VCaP (cell line): ENCODE data around the gene MBOAT2.
A peak's percentile ranks its signal among the peaks of the same experiment; 100 is the strongest.

Experiments used
- H3K27ac ChIP-seq: fragments of 450-650 bp; 2 replicates; pipeline ENCODE4 v1.5.1; 2017
- TF ChIP-seq, protein P1 (sequence below): fragments of 450-650 bp; conservative IDR thresholded peaks from 2 replicates; pipeline ENCODE4 v1.5.1; 2017; ENCODE audit warnings: mild to moderate bottlenecking, moderate library complexity

The MBOAT2 gene

DNA sequence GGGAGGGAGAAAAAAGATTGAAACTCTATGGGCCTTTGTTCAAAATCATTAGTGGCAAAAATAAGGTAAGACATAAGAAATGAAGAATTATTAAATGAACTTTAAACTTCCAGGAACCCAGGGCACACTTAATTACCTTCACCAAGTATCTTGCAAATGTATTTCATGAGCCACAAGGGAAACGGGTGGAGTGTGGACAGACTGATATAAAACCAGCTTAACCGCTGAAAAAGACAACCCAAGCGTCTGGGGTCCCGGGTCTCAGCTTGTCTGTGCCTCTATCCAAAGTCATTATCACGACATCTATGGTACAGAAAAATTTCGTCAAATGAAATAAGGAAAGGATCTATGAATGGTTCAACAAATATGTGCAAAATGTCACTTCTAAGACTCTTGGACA is 13.9 kb upstream of the MBOAT2 start:
- H3K27ac ChIP-seq = no peak overlapping the region
- TF ChIP-seq, protein P1, sequence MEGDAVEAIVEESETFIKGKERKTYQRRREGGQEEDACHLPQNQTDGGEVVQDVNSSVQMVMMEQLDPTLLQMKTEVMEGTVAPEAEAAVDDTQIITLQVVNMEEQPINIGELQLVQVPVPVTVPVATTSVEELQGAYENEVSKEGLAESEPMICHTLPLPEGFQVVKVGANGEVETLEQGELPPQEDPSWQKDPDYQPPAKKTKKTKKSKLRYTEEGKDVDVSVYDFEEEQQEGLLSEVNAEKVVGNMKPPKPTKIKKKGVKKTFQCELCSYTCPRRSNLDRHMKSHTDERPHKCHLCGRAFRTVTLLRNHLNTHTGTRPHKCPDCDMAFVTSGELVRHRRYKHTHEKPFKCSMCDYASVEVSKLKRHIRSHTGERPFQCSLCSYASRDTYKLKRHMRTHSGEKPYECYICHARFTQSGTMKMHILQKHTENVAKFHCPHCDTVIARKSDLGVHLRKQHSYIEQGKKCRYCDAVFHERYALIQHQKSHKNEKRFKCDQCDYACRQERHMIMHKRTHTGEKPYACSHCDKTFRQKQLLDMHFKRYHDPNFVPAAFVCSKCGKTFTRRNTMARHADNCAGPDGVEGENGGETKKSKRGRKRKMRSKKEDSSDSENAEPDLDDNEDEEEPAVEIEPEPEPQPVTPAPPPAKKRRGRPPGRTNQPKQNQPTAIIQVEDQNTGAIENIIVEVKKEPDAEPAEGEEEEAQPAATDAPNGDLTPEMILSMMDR = no peak

DNA sequence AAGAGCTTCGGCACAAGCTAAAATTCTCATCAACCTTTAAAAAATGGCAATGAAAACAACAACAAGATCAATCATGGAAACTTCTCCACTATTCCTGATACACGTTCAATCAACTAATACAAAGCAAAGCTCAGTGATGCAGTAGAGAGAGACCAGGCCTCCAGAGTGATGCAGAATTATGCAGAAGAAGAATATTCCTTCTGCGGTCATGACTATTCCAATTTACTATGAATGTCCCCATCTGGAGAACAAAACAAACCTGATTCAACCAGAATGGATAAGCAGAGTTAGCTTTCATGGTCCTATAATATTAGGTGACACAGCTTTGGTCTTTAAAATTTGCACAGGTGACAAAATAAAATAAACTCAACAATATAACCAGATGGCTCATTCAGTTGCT is 12.5 kb upstream of the MBOAT2 start:
- H3K27ac ChIP-seq = no peak overlapping the region
- TF ChIP-seq, protein P1 = no peak

DNA sequence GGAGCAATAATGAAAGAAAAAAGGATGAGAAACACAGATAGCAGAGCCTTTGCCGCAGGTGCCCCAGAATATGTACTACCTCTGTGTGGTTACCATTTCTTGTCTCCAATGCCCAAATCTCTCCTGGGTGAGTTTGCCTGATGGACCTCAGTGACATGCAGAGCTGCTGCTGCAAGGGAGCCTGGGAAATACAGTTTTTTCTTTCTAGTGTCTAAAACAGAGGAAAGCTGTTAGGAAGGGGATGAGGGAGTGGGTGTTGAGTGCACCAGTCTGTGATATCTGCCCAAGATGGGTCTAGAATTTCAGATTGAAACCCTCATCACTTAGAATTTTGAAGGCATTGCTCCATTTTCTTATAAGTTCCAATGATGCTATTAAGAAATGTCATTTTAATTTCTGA is 9.9 kb upstream of the MBOAT2 start:
- TF ChIP-seq, protein P1 = no peak
- H3K27ac ChIP-seq = no peak overlapping the region

DNA sequence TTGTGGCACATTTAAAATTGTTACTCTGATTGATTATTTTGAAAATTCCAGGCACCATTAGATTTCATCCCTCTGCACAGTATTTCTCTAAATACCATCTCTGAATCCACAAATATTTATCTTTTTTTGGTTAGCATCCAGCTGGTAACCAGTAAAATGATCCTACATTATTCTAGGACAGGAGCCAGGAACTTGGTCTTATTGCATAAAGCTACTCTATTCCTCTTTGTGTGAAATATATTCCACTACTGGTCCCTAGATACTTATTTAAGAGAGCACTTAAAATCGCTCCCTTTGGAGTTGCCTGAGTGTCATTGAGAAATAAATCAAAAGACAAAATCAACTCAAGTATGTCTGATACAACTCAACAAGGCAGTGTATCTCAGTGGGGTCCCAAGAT is 7.4 kb upstream of the MBOAT2 start:
- peak overlapping the region; percentile 53 for H3K27ac ChIP-seq
- TF ChIP-seq, protein P1 = no peak

DNA sequence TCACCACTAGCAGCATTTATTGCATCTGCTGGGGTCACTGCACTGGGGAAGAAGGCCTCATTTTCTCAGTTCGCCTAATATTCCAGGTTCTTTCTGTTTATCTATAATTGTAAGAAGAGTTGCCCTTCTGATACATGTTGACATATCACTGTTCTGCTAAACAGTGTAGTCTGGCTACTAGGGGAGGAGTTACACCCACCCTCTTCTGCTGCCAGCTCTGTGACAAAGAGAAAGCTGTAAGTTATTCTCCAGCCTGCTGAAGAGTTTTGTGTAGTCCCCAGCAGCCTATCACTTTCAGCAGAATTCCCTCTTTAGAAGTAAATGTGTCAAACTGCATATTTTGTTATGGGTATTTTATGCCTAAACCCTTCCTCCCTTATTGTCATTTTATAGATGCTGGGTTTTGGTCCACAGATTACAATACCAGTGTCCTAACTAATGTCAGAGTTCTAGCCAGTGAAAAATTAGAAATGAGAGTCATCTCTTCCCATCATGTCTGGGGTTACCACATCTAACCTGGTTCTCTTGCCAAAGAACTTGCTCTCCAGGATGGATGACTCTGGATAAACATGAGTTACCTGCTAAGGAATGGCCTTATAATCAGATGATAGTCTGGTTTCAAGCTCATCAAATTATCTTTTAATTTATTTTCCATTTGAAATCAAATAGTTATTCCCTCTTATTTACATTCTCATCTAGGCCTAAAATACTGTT is 5.6 kb upstream of the MBOAT2 start:
- TF ChIP-seq, protein P1 = no peak
- H3K27ac ChIP-seq = peak overlapping the region; percentile 53

DNA sequence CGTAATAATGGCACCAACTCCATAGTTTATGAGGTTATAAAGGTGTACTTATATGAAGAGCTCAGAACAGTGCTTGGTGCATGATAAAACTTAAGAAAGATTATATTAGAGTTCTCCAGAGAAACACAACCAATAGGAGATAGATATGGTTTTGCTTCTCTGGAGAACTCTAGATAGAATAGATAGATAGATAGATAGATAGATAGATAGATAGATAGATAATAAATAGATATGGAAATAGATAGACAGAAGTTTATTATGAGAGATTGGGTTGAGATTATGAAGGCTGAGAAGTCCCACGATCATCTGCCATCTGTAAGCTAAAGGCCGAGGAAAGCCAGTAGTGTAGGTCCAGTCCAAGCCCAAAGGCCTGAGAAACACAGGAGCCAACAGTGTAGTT is 2.9 kb upstream of the MBOAT2 start:
- no peak overlapping the region for H3K27ac ChIP-seq
- TF ChIP-seq, protein P1 = no peak

DNA sequence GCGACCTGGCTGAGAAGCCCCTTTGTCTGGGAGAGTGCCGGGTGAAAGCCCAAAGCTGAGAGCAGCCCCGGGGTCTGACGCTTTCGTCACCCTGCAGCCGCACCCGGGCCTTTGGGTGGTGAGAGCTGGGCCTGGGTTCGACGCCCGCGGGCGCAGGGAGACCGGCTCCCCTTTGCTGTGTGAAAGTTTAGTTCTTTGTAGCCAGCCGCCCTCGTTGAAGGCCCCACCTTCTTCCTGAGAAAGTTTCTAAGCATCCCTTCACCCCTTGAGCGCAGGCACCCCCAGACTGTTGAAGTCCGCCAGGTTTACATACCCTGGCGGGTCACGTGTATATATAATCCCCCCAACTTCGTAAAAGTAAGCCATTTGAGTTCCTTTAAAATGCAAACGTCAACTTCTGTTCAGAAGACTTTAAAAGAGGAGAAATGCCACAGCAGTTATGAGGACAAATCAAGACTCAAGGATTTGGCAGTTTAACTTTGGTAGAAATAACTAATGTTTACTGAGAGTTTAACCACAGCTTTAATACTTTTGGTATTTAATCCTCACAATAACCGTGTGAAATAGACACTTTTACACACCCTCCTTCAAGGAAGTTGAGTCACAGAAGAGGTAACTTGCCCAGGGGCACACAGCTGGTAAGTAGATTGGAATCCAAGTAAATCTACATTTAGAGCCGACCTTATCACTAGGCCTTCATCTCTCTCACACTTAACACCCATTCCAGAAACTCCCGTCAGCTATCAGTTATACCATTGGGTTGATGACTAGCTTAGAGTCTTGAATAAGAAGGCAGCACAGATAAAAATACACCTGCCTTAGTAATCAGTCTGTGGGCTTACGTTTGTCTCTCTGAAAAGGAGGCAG is 1.1 kb upstream of the MBOAT2 start:
- TF ChIP-seq, protein P1 = no peak
- peak overlapping the region; percentile 89 for H3K27ac ChIP-seq
